Glutamatergic neuron (in vitro differentiated cells): Measurements from ENCODE around the gene GRM4. TPM values are rescaled to one million over a fixed set of nuclear protein-coding genes. Genes with fewer than 3 reads are reported as not detected.
A peak's percentile ranks its signal among the peaks of the same experiment; 100 is the strongest.

ENCODE experiments used
- DNase-seq: peaks from one replicate; pipeline ENCODE4 v3.0.0; 2022
- H3K27ac Mint-ChIP-seq: one replicate; pipeline ENCODE4 v1.8.0; 2020; ENCODE audit warnings: mild to moderate bottlenecking, mixed read lengths, inconsistent platforms; ENCODE audit not compliant: unreplicated experiment
- H3K27me3 Mint-ChIP-seq: one replicate; pipeline ENCODE4 v1.8.0; 2020; ENCODE audit warnings: mild to moderate bottlenecking, moderate library complexity, mixed read lengths, inconsistent platforms; ENCODE audit not compliant: unreplicated experiment
- H3K36me3 Mint-ChIP-seq: one replicate; pipeline ENCODE4 v1.8.0; 2020; ENCODE audit warnings: mild to moderate bottlenecking, mixed read lengths, inconsistent platforms; ENCODE audit not compliant: unreplicated experiment
- H3K4me1 Mint-ChIP-seq: one replicate; pipeline ENCODE4 v1.8.0; 2020; ENCODE audit warnings: mild to moderate bottlenecking, low read depth, mixed read lengths, inconsistent platforms; ENCODE audit not compliant: unreplicated experiment
- H3K4me3 Mint-ChIP-seq: one replicate; pipeline ENCODE4 v1.8.0; 2020; ENCODE audit warnings: mild to moderate bottlenecking, mixed read lengths, inconsistent platforms; ENCODE audit not compliant: unreplicated experiment
- H3K9me3 Mint-ChIP-seq: one replicate; pipeline ENCODE4 v1.8.0; 2020; ENCODE audit warnings: mild to moderate bottlenecking, moderate library complexity, mixed read lengths, inconsistent platforms; ENCODE audit not compliant: unreplicated experiment
- CTCF ChIP-seq: fragments of 200-600 bp; sonication (generic); IDR thresholded peaks from one replicate; pipeline ENCODE4 v1.5.0; 2021; ENCODE audit not compliant: partially characterized antibody, unreplicated experiment
- total RNA-seq: library from RNA; stranded (reverse); fragmentation: NEBNext Ultra II Directional; extraction: Animal tissue kit (Norgen Biotek cat#: 25700); gene quantifications from one replicate; pipeline ENCODE4 v1.2.1, GENCODE V29; 2021; ENCODE audit not compliant: unreplicated experiment

Gene GRM4
- total RNA-seq, 1 donor from 2014 or later: 119 TPM

GRCh38 chr6:33987531-33988021 lies 158.3 kb downstream of the GRM4 start:
- TF ChIP-seq CTCF: no peak
- Mint-ChIP-seq H3K27ac (no peak overlapping the region), H3K36me3 (peaks cover 5% of the 10 kb centered on the region), H3K4me1 (peaks cover 25% of the 10 kb centered on the region), H3K4me3 (no peak overlapping the region), H3K27me3 (peaks cover 9% of the 10 kb centered on the region), H3K9me3 (peaks cover 11% of the 10 kb centered on the region)
- DNase-seq: no peak

- H3K4me1 Mint-ChIP-seq: peaks cover 25% of the 10 kb centered on the region
- peaks cover 9% of the 10 kb centered on the region for H3K27me3 Mint-ChIP-seq
- H3K36me3 Mint-ChIP-seq: peaks cover 5% of the 10 kb centered on the region
- no peak for TF ChIP-seq CTCF
- no peak overlapping the region for H3K27ac Mint-ChIP-seq
- peaks cover 13% of the 10 kb centered on the region for H3K9me3 Mint-ChIP-seq
- DNase-seq: no peak
- no peak overlapping the region for H3K4me3 Mint-ChIP-seq
Observed at GRCh38 chr6:33985947-33986346, 159.9 kb downstream of the GRM4 start.

GRCh38 chr6:33985313-33985751 lies 160.6 kb downstream of the GRM4 start:
- Mint-ChIP-seq H3K9me3 (peaks cover 13% of the 10 kb centered on the region), H3K4me1 (peaks cover 25% of the 10 kb centered on the region), H3K27ac (no peak overlapping the region), H3K4me3 (no peak overlapping the region), H3K27me3 (peaks cover 9% of the 10 kb centered on the region), H3K36me3 (peaks cover 5% of the 10 kb centered on the region)
- no peak for DNase-seq
- no peak for TF ChIP-seq CTCF

- no peak for TF ChIP-seq CTCF
- Mint-ChIP-seq H3K4me3 (no peak overlapping the region), H3K27ac (peak overlapping the region; percentile 43), H3K36me3 (peaks cover 5% of the 10 kb centered on the region), H3K9me3 (peaks cover 10% of the 10 kb centered on the region), H3K4me1 (peaks cover 22% of the 10 kb centered on the region), H3K27me3 (peaks cover 11% of the 10 kb centered on the region)
- DNase-seq: no peak
Observed at GRCh38 chr6:33984466-33985312, 161.2 kb downstream of the GRM4 start.
